PFSK-1 (cell line): ENCODE measurements around the gene STXBP2.

ENCODE experiments used
- FOXP2 ChIP-seq: optimal IDR thresholded peaks from 2 replicates; pipeline ENCODE3; 2011; ENCODE audit warnings: borderline replicate concordance, control low read depth, inconsistent platforms; ENCODE audit not compliant: insufficient read depth; ENCODE audit errors: extremely low read length, extremely low read depth
- POLR2AphosphoS5 ChIP-seq: IDR thresholded peaks from 2 replicates; pipeline ENCODE4 v1.6.1; 2012; ENCODE audit warnings: low read depth, mild to moderate bottlenecking, control low read depth, low read length, moderate library complexity
- SIN3A ChIP-seq: IDR thresholded peaks from 2 replicates; pipeline ENCODE4 v1.6.1; 2012; ENCODE audit warnings: mild to moderate bottlenecking, low read length, moderate library complexity, borderline replicate concordance; ENCODE audit not compliant: insufficient read depth
- TAF1 ChIP-seq: IDR thresholded peaks from 2 replicates; pipeline ENCODE4 v1.6.1; 2012; ENCODE audit warnings: low read length, control low read depth, borderline replicate concordance; ENCODE audit not compliant: insufficient read depth
- TF ChIP-seq, protein P1 (sequence below), 2 experiments: IDR thresholded peaks; 2 replicates each; pipeline versions ENCODE4 v1.6.1 to v1.8.0; 2011 to 2012; ENCODE audit warnings: low read depth in 2 of 2, low read length in 2 of 2, control low read depth in 1 of 2, inconsistent platforms in 1 of 2, mild to moderate bottlenecking in 1 of 2, moderate library complexity in 1 of 2; ENCODE audit not compliant: insufficient read depth in 1 of 2

The STXBP2 gene

DNA sequence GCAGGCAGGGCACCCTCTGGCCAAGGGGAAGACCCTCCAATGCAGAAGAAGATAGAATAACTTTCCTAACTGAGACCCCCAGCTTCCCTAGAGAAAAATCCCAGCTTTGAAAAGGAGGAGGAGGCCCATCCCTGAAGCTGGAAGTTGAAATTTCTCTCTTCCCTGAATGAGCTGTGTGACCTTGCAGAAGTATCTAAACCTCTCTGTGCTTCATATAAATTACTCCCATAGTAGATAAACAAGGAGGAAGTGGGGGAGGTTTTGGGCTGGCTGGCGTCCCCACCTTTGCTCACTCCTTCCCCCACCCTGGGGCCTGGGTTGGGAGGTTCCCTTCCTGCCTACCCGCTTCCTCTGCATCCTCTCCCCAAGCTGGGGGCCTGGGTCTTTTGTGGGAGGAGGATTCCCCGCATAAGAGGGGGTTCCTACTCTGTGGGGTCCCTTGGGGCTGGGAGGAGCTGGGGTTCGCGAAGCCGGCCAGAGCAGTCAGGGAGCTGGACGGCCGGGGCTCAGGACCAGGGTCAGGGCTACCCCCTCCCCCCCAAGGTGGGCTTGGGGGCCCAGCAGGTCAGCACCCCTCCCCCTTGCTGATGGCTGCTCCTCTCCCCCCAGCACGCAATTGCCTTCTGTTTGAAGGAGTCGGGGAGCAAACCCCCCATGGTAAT lies 29.6 kb upstream of the STXBP2 start:
- no peak for TF ChIP-seq TAF1
- no peak for TF ChIP-seq FOXP2
- TF ChIP-seq SIN3A = no peak
- TF ChIP-seq, protein P1, sequence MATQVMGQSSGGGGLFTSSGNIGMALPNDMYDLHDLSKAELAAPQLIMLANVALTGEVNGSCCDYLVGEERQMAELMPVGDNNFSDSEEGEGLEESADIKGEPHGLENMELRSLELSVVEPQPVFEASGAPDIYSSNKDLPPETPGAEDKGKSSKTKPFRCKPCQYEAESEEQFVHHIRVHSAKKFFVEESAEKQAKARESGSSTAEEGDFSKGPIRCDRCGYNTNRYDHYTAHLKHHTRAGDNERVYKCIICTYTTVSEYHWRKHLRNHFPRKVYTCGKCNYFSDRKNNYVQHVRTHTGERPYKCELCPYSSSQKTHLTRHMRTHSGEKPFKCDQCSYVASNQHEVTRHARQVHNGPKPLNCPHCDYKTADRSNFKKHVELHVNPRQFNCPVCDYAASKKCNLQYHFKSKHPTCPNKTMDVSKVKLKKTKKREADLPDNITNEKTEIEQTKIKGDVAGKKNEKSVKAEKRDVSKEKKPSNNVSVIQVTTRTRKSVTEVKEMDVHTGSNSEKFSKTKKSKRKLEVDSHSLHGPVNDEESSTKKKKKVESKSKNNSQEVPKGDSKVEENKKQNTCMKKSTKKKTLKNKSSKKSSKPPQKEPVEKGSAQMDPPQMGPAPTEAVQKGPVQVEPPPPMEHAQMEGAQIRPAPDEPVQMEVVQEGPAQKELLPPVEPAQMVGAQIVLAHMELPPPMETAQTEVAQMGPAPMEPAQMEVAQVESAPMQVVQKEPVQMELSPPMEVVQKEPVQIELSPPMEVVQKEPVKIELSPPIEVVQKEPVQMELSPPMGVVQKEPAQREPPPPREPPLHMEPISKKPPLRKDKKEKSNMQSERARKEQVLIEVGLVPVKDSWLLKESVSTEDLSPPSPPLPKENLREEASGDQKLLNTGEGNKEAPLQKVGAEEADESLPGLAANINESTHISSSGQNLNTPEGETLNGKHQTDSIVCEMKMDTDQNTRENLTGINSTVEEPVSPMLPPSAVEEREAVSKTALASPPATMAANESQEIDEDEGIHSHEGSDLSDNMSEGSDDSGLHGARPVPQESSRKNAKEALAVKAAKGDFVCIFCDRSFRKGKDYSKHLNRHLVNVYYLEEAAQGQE (IDR thresholded peaks at IDR 0.05; ENCODE audit: insufficient read depth in 1 of 2, low read depth in 2 of 2, low read length in 2 of 2) = no peak
- TF ChIP-seq POLR2AphosphoS5 = no peak

DNA sequence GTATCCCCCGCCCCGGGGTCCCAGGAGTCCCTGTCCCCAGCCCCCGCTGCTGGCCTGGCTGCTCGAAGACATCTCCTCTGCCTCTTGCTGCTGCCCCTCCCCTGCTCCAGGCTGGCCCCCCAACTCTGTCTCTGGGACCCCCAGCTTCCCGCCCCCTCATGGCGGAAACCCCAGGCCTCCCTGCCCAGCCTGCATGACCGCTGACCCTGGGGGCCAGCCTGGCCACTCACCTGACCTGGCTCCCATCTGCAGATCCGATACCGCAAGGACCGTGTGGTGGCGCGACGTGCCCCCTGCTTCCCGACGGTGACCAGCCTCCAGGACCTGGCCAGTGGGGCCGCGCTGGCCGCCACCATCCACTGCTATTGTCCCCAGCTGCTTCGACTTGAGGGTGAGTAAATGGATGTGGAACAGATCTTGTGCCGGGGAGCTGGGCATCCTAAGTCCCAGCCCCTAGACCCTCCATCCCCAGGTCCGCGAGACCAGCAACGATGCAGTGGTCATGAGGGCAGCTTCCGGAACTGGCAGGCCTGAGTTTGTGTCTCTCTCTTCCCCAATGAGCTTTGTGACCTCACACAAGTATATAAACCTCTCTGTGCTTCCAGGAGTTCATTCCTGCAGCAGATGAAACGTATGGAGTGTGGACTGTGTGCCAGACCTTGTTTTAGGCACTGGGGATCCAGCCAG lies 28.9 kb upstream of the STXBP2 start:
- no peak for TF ChIP-seq POLR2AphosphoS5
- TF ChIP-seq FOXP2 = no peak
- no peak for TF ChIP-seq TAF1
- TF ChIP-seq, protein P1 (IDR thresholded peaks at IDR 0.05; ENCODE audit: insufficient read depth in 1 of 2, low read depth in 2 of 2, low read length in 2 of 2) = no peak
- TF ChIP-seq SIN3A = no peak

DNA sequence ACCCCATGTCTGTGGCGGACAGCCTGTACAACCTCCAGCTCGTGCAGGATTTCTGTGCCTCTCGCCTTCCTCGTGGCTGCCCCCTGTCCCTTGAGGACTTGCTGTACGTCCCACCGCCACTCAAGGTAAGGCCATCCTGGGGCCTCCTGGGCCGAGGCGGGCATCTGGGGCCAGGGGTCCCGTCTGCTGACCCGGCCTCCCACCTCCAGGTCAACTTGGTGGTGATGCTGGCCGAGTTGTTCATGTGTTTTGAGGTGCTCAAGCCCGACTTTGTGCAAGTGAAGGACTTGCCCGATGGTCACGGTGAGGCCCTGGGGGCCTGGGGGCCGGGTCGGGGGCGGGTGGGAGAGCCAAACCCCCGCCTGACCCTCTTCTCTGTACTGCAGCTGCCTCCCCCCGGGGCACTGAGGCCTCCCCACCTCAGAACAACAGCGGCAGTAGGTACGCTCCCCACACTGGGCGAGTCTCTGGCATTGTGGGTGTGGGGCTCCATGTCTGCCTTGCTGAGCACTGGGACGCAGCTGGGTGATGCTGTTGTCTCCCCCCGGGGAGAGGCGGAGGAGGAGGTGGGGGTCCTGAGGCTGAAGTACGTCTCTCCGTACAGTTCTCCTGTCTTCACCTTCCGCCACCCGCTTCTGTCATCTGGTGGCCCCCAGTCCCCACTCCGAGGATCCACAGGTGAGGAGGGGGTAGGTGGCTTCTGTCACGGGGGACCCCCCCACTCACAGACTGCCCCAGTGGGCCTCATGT lies 26.2 kb upstream of the STXBP2 start:
- no peak for TF ChIP-seq TAF1
- TF ChIP-seq SIN3A = no peak
- TF ChIP-seq, protein P1 (IDR thresholded peaks at IDR 0.05; ENCODE audit: insufficient read depth in 1 of 2, low read depth in 2 of 2, low read length in 2 of 2) = no peak
- TF ChIP-seq POLR2AphosphoS5 = no peak
- no peak for TF ChIP-seq FOXP2

DNA sequence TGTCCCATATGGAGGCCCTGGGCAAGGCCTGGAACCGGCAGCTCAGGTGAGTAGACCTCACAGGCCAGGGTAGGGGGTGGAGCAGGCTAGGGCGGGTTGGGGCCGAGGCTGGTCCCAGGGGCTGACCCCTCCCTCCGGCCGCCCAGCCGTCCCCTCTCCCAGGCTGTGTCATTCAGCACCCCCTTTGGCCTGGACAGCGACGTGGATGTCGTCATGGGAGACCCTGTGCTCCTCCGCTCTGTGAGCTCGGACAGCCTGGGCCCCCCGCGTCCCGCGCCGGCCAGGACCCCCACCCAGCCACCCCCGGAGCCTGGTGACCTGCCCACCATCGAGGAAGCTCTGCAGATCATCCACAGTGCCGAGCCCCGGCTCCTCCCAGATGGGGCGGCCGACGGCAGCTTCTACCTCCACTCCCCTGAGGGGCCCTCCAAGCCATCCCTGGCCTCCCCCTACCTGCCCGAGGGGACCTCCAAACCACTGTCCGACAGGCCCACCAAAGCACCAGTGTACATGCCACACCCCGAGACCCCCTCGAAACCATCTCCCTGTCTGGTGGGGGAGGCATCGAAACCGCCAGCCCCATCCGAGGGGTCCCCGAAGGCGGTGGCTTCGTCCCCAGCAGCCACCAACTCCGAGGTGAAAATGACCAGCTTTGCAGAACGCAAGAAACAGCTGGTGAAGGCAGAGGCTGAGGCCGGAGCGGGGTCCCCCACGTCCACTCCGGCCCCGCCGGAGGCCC lies 25.2 kb upstream of the STXBP2 start:
- TF ChIP-seq POLR2AphosphoS5 (no peak), TAF1 (no peak), FOXP2 (no peak), SIN3A (no peak)
- TF ChIP-seq, protein P1 (IDR thresholded peaks at IDR 0.05; ENCODE audit: insufficient read depth in 1 of 2, low read depth in 2 of 2, low read length in 2 of 2) = peak; percentile 71 to 86
